Nephron progenitor cell (in vitro differentiated cells): ENCODE results near the gene TAF1D.

Experiments
- DNase-seq: peaks from one replicate; pipeline ENCODE4 v3.0.0; 2021
- H3K27ac Mint-ChIP-seq: 2 replicates; pipeline ENCODE4 v1.8.0; 2021; ENCODE audit warnings: mild to moderate bottlenecking, moderate library complexity, mixed read lengths
- H3K27me3 Mint-ChIP-seq: 2 replicates; pipeline ENCODE4 v1.8.0; 2021; ENCODE audit warnings: mild to moderate bottlenecking, low read depth, mixed read lengths; ENCODE audit not compliant: poor library complexity
- H3K36me3 Mint-ChIP-seq: 2 replicates; pipeline ENCODE4 v1.8.0; 2021; ENCODE audit warnings: low read depth, mixed read lengths
- H3K4me1 Mint-ChIP-seq: 2 replicates; pipeline ENCODE4 v1.8.0; 2021; ENCODE audit warnings: mixed read lengths
- H3K4me3 Mint-ChIP-seq: 2 replicates; pipeline ENCODE4 v1.8.0; 2021; ENCODE audit warnings: mild to moderate bottlenecking, moderate library complexity, mixed read lengths
- H3K9me3 Mint-ChIP-seq: 2 replicates; pipeline ENCODE4 v1.8.0; 2021; ENCODE audit warnings: mild to moderate bottlenecking, moderate library complexity, mixed read lengths
- CTCF ChIP-seq: fragments of 200-600 bp; sonication (generic); IDR thresholded peaks from 2 replicates; pipeline ENCODE4 v1.5.0; 2021; ENCODE audit warnings: antibody characterized with exemption

Gene TAF1D

DNA sequence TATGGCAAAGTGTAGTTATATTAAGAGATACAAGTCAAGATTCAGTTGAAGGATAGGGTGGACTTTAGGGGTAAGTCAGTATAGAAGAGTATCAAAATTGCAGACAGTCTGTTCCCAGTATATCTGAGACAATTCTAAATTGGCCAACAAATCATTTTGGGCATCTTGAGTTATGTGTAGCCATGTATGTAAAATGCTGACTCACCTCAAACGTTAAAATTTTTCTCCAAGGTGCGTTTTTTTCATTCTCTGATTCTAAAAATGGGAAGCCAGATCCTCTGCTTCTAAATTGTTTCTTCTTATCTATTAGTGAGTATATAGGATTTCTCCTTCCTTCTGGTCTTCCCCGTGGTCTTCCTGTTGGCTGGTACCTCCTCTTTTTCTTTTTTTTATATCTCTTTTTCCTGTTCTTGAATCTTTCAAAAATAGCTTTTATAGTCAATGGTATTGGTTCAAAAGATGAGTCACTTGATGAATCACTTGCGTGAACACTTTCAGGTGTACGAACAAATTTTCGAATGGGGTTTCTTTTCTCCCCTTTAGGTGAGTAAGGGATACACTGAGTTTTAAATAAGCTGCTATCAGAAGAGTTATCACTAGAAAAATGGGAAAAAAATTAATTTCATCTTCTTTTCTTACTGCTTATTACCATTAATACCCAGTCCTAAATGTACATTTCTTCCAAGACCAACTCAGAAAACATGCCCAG, 3.2 kb downstream of the TAF1D start:
- Mint-ChIP-seq H3K4me3 (peak overlapping the region; percentile 100), H3K27ac (peak overlapping the region; percentile 49), H3K36me3 (peaks cover 64% of the 10 kb centered on the region), H3K4me1 (peaks cover 56% of the 10 kb centered on the region), H3K9me3 (no peaks in the 10 kb centered on the region), H3K27me3 (no peaks in the 10 kb centered on the region)
- TF ChIP-seq CTCF = no peak
- DNase-seq = no peak

DNA sequence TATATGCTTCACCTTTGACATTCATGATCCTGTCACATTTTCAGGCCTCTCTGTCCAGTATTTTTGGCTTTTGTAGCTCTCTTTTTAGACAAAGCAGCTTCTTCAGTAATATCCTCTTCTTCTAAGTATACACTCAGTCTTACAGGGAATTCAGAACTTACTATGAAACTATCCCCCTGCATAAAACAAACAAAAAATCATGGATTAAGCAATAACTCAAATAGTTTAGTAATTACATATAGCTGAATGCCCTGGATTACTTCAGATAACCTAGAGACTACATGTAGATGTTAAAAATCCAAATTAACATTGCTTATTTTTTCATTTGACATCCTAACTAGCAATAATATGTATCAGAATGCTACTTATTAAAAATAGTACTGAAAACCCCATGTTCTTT, 5.2 kb downstream of the TAF1D start:
- Mint-ChIP-seq H3K4me1 (peaks cover 46% of the 10 kb centered on the region), H3K9me3 (no peaks in the 10 kb centered on the region), H3K27me3 (no peaks in the 10 kb centered on the region), H3K36me3 (peaks cover 80% of the 10 kb centered on the region), H3K27ac (peak overlapping the region; percentile 73), H3K4me3 (peak overlapping the region; percentile 39)
- TF ChIP-seq CTCF = no peak
- no peak for DNase-seq

GRCh38 chr11:93735627-93736026, 5.7 kb downstream of the TAF1D start:
- Mint-ChIP-seq H3K4me1 (peaks cover 46% of the 10 kb centered on the region), H3K27ac (peak overlapping the region; percentile 73), H3K9me3 (no peaks in the 10 kb centered on the region), H3K36me3 (peaks cover 82% of the 10 kb centered on the region), H3K4me3 (peak overlapping the region; percentile 39), H3K27me3 (no peaks in the 10 kb centered on the region)
- no peak for TF ChIP-seq CTCF
- no peak for DNase-seq

DNA sequence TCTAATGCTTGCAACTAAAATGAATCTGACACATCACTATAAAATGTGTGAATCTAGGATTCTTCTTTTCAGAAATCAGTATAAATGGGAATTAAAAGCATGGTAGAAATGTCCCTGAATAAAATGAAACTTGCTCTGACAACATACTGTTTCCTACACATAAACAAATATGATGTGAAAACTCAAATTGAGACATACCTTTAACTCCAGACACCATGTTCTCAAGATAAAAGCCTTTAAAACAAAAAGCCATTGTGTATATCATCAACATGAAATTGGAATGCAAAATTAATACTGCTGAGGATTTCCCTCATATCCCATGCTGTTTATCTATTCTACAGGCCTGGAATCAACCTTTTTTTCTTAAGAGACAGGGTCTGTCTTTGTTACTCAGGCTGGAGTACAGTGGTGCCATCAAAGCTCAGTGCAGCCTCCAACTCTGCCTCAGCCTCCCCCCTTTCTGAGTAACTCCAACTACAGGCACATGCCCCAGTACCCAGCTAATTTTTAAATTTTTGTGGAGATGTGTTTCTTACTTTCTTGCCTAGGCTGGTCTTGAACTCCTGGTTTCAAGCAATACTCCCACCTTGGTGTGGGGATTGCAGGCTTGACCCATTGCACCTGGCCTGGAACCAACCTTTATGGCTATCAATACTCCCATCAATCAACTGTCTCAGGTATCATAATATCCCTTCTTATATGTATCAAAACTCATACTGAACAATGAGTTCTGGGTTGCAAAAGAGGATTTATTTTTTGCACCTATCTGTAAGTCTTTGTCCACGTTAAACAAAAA, 6.7 kb downstream of the TAF1D start:
- no peak for DNase-seq
- TF ChIP-seq CTCF = no peak
- Mint-ChIP-seq H3K27me3 (no peaks in the 10 kb centered on the region), H3K36me3 (peaks cover 90% of the 10 kb centered on the region), H3K9me3 (no peaks in the 10 kb centered on the region), H3K4me3 (no peak overlapping the region), H3K27ac (no peak overlapping the region), H3K4me1 (peaks cover 41% of the 10 kb centered on the region)

DNA sequence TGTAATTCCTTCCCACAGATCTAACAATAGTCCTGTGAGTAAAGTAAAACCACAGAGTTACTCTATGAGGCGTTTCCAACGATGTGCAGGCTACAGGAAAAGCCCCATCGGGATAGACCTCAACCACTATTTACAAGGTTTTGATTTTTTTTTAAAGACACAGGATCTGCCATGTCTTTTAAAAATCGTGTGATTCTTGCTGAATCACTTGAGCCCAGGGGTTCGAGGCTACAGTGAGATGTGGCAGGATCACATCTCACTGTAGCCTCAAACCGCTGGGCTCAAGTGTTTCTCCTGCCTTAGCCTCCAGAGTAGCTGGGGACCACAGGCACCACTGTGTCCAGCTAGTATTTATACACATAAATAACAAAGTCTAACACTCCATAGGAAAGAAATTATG, 7.8 kb downstream of the TAF1D start:
- Mint-ChIP-seq H3K36me3 (peaks cover 85% of the 10 kb centered on the region), H3K4me3 (no peak overlapping the region), H3K9me3 (no peaks in the 10 kb centered on the region), H3K4me1 (peaks cover 30% of the 10 kb centered on the region), H3K27me3 (no peaks in the 10 kb centered on the region), H3K27ac (peak overlapping the region; percentile 22)
- no peak for TF ChIP-seq CTCF
- no peak for DNase-seq
